GM19324 (cell line): Measurements from ENCODE around the gene GRIN2A.
"Not testable (repeated sequence)": the region's sequence is repeated elsewhere in the genome, so short reads cannot be mapped to it uniquely, and the experiment has no call there.

Experiments used
- ATAC-seq: cut with Tn5 transposase; IDR thresholded peaks from one replicate; pipeline ENCODE4 v1.9.1; 2021; ENCODE audit warnings: mild to moderate bottlenecking, moderate library complexity; ENCODE audit not compliant: unreplicated experiment, low FRiP score

The GRIN2A gene

GRCh38 chr16:9885876-9886275, 296.4 kb downstream of the GRIN2A start:
- no peak for ATAC-seq

- ATAC-seq, result no peak
Measured at GRCh38 chr16:9885467-9885866, 296.8 kb downstream of the GRIN2A start.

GRCh38 chr16:9875981-9876380, 306.2 kb downstream of the GRIN2A start:
- not testable (repeated sequence) for ATAC-seq

GRCh38 chr16:9874219-9874618, 308.0 kb downstream of the GRIN2A start:
- ATAC-seq, result no peak

GRCh38 chr16:9870962-9871361, 311.3 kb downstream of the GRIN2A start:
- ATAC-seq, result no peak

- ATAC-seq, result no peak
Measured at GRCh38 chr16:9869776-9870175, 312.5 kb downstream of the GRIN2A start.

- ATAC-seq, result no peak
Measured at GRCh38 chr16:9868606-9869149, 313.6 kb downstream of the GRIN2A start.

GRCh38 chr16:9867176-9867575, 315.1 kb downstream of the GRIN2A start:
- no peak for ATAC-seq

GRCh38 chr16:9864461-9864860, 317.8 kb downstream of the GRIN2A start:
- ATAC-seq, result no peak

- ATAC-seq, result no peak
Measured at GRCh38 chr16:9862327-9862726, 319.9 kb downstream of the GRIN2A start.

GRCh38 chr16:9860876-9861275, 321.4 kb downstream of the GRIN2A start:
- no peak for ATAC-seq

- no peak for ATAC-seq
Measured at GRCh38 chr16:9859701-9860327, 322.4 kb downstream of the GRIN2A start.

- no peak for ATAC-seq
Measured at GRCh38 chr16:9854675-9855074, 327.6 kb downstream of the GRIN2A start.

GRCh38 chr16:9852003-9852402, 330.2 kb downstream of the GRIN2A start:
- ATAC-seq, result no peak

GRCh38 chr16:9850817-9851216, 331.4 kb downstream of the GRIN2A start:
- ATAC-seq, result no peak

GRCh38 chr16:9849697-9850245, 332.5 kb downstream of the GRIN2A start:
- no peak for ATAC-seq

- ATAC-seq, result no peak
Measured at GRCh38 chr16:9847146-9847545, 335.1 kb downstream of the GRIN2A start.

GRCh38 chr16:9846362-9847099, 335.7 kb downstream of the GRIN2A start:
- no peak for ATAC-seq

- ATAC-seq, result no peak
Measured at GRCh38 chr16:9845661-9846361, 336.4 kb downstream of the GRIN2A start.

GRCh38 chr16:9844361-9844760, 337.9 kb downstream of the GRIN2A start:
- no peak for ATAC-seq

GRCh38 chr16:9843424-9844018, 338.7 kb downstream of the GRIN2A start:
- no peak for ATAC-seq
